Mucosa of descending colon (tissue), 3 donors: ENCODE results near the gene TMEM184A. TPM values are rescaled to one million over a fixed set of nuclear protein-coding genes. Genes with fewer than 3 reads are reported as not detected.
A peak's percentile ranks its signal among the peaks of the same experiment; 100 is the strongest.

Experiments
- ATAC-seq: fragments of 200-7000 bp; cut with Tn5 transposase; one replicate; pipeline ENCODE4 v1.9.1; 2020; ENCODE audit warnings: mild to moderate bottlenecking, moderate library complexity
- DNase-seq, 3 donors: peaks; one replicate each; pipeline ENCODE4 v3.0.0-alpha.2; 2020
- H3K36me3 ChIP-seq: fragments of 200-600 bp; one replicate; pipeline ENCODE4 v1.8.0; 2021; ENCODE audit warnings: low read depth, mild to moderate bottlenecking
- H3K4me1 ChIP-seq: fragments of 200-600 bp; one replicate; pipeline ENCODE4 v1.8.0; 2021; ENCODE audit warnings: low read depth, mild to moderate bottlenecking
- H3K4me3 ChIP-seq: fragments of 200-600 bp; one replicate; pipeline ENCODE4 v1.8.0; 2021; ENCODE audit warnings: mild to moderate bottlenecking
- H3K9me3 ChIP-seq: fragments of 200-600 bp; one replicate; pipeline ENCODE4 v1.8.0; 2021; ENCODE audit warnings: mild to moderate bottlenecking
- intact Hi-C, 2 donors: fragments of 100-400 bp; cut with DNase I in 1 of 2; cut with micrococcal nuclease in 1 of 2; formaldehyde crosslinking; loops; one replicate each; pipeline versions ENCODE4 v1.11.0 to v1.11.1; 2022; cut with DNase I, micrococcal nuclease
- total RNA-seq, 3 donors: library from RNA; stranded (reverse); fragmentation: NEBNext Ultra II Directional in 2 of 3; extraction: Animal tissue kit (Norgen Biotek cat#: 25700) in 2 of 3; gene quantifications; one replicate each; pipeline versions ENCODE4 v1.2.1 to v1.2.4, GENCODE V29; 2021 to 2023
- TF ChIP-seq, protein P1 (sequence below): fragments of 200-600 bp; IDR thresholded peaks from one replicate; pipeline ENCODE4 v1.8.0; 2022; ENCODE audit warnings: antibody characterized with exemption, mild to moderate bottlenecking
- donor health status: DM: no; HTN: no; CAD: no; lungs with moderate emphysema.
- donor health status: DM: no; HTN: no; CAD: no.
- donor health status: DM: no; HTN: yes; CAD: no.

Gene TMEM184A
- total RNA-seq, 3 donors from 2014 or later, result 36.7 to 87.9 (median 66.0) TPM

DNA sequence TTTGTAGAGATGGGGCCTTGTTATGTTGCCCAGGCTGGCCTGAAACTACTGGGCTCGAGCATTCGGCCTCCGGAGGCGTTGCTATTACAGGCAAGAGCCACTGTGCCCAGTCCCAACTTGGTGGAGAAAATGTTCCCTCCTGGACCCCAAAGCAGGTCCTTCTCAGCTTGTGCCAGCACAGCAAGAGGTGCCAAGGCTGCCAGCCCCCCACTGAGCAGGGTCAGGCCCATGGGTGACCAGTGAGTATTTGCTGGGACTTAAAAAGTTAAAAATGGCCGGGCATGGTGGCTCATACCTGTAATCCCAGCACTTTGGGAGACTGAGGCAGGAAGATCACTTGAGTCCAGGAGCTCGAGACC is 20.9 kb downstream of the TMEM184A start:
- TF ChIP-seq, protein P1, sequence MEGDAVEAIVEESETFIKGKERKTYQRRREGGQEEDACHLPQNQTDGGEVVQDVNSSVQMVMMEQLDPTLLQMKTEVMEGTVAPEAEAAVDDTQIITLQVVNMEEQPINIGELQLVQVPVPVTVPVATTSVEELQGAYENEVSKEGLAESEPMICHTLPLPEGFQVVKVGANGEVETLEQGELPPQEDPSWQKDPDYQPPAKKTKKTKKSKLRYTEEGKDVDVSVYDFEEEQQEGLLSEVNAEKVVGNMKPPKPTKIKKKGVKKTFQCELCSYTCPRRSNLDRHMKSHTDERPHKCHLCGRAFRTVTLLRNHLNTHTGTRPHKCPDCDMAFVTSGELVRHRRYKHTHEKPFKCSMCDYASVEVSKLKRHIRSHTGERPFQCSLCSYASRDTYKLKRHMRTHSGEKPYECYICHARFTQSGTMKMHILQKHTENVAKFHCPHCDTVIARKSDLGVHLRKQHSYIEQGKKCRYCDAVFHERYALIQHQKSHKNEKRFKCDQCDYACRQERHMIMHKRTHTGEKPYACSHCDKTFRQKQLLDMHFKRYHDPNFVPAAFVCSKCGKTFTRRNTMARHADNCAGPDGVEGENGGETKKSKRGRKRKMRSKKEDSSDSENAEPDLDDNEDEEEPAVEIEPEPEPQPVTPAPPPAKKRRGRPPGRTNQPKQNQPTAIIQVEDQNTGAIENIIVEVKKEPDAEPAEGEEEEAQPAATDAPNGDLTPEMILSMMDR, result no peak
- Histone ChIP-seq H3K9me3 (no peaks in the 10 kb centered on the region), H3K36me3 (no peaks in the 10 kb centered on the region), H3K4me3 (no peak overlapping the region), H3K4me1 (peaks cover 45% of the 10 kb centered on the region)
- no peak for DNase-seq
- intact Hi-C loops, result no loop called here
- ATAC-seq, result no peak

DNA sequence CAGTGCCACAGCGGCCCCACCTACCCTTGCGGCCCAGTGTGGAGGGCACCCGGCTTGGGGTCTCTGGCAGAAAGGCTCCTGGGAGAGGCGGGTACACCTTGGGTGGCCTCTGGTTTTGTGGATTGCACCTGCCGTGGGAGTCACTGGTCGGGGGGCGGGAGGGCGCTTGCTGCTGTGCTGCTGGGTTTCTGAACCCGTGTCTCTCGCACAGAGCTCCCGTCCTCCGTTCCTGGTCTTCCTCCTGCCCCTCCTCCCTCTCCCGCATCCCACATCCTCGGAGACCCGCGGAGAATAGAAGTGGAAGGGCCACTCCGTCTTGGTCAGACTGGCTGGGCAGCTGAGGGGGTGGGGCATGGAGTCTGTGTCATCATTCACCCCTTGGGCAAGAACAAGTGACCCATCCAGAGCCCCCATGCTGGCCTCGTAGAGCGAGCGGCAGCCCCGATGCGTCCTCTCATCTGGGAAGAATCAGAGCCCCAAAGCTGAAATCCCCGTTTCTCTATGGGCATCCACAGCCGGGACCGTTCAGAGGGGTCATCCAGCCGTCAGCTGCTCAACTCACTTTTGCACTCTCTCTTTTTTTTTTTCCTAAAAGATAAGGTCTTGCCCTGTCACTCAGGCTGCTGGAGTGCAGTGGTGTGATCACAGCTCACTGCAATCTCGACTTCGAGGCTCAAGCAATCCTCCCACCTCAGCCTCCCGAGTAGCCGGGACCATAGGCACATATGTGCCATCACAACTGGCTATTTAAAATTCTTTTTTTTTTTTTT is 21.5 kb downstream of the TMEM184A start:
- peak in 2 of 3 donors; percentile 40 to 61 for DNase-seq
- no peaks in the 10 kb centered on the region for H3K9me3 ChIP-seq
- peaks cover 48% of the 10 kb centered on the region for H3K4me1 ChIP-seq
- TF ChIP-seq, protein P1, result no peak
- no peak overlapping the region for H3K4me3 ChIP-seq
- ATAC-seq, result no peak
- intact Hi-C loops, result no loop called here
- no peaks in the 10 kb centered on the region for H3K36me3 ChIP-seq

DNA sequence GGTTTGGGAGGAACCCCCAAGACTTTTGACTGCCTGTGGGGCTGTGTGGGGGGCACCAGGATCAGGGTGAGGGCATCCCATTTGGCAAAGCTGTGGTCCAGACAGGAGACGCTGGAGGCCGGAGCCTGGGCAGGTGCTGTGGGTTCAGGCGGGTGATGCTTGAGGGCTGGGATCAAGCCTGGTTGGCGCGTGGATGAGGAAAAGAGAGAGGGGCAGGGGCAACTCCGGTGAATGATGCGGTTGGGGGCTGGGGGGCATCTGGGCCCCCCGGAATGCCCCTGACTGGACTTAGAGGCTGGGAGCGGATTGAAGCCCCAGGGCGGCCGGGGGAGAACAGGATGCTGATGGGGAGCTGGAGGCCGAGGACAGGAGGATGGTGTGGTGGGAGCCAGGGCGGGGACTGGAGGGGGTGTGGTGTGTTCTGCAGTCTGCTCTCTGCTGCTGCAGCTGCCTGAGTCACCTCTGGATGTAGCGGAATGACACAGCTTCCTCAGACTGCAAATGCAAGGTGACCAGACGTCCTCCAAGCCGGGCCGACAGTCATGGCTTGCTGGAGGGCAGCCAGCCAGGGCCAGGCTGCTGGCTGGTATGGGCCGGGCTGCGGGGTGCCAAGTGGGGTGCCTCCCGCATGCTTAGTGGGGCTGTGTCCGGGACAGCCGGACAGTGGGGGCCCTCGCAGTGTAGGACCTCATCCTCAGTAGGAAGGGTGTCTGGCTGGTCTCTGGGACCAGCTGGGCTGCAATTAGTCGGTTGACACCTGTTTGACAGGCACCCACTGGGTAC is 22.3 kb downstream of the TMEM184A start:
- TF ChIP-seq, protein P1, result no peak
- H3K36me3 ChIP-seq, result no peaks in the 10 kb centered on the region
- intact Hi-C loops, result no loop called here
- H3K4me1 ChIP-seq, result peaks cover 48% of the 10 kb centered on the region
- no peak overlapping the region for H3K4me3 ChIP-seq
- peak in 2 of 3 donors; percentile 56 to 75 for DNase-seq
- ATAC-seq, result peak; percentile 6
- no peaks in the 10 kb centered on the region for H3K9me3 ChIP-seq

DNA sequence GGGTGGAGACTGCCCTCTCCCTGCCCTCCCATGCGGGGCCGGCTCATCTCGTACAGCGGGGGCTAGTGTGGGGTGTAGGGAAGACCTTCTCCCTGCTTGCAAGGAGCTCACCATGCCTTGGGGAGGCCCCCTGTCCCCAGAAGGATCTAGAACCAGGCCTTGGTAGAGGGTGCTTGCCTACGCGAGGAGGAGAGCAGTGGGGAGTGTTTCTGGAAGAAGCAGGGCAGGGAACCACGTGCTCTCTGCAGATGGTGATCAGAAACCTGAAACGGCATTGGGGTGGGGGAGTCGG is 22.8 kb downstream of the TMEM184A start:
- Histone ChIP-seq H3K4me1 (peaks cover 45% of the 10 kb centered on the region), H3K4me3 (no peak overlapping the region), H3K9me3 (no peaks in the 10 kb centered on the region), H3K36me3 (no peaks in the 10 kb centered on the region)
- intact Hi-C loops, result no loop called here
- ATAC-seq (no peak), DNase-seq (no peak)
- TF ChIP-seq, protein P1, result no peak

DNA sequence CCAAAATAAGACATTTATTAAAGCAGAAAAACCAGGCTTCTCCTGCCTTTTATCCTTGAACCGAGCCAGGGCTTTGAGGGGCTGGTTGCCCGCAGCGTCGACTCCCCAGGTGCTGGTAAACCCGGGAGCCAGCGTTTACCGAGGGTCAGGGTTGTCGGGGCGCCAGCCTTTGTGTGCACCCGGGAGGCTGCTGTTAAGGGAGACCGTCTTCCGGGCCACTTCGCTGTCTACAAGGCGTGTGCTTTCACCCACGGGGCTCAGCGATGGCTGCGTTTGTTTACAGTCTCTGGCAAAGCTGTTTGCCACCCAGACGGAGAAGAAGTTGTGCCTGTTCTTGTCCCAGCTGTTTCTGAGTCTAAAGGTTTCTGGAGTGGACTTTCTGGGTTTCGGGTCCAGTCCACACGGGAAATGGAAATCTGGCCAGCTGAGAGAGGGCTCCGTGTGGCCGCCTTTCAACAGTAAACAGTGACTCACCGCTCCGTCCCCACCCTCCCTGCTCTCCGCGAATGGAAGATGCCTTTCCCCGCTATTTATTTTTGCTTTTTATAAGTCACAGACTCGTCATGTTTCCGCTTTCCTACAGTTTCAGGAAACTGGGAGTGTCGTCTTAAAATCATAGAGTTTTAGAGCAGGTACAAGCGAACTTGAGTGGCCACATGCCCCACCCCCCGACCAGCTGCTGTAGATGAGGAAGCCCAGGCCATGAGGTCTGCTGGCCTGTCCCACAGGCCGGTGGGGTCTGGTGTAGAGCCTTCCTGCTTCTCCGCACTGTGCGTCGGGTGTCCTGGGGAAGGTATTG is 23.4 kb downstream of the TMEM184A start:
- Histone ChIP-seq H3K36me3 (no peaks in the 10 kb centered on the region), H3K4me1 (peaks cover 42% of the 10 kb centered on the region), H3K4me3 (no peak overlapping the region), H3K9me3 (no peaks in the 10 kb centered on the region)
- DNase-seq (peak; percentile 88 to 94 (median 92)), ATAC-seq (peak; percentile 78)
- intact Hi-C loops, result no loop called here
- TF ChIP-seq, protein P1, result no peak
